Right lobe of liver (tissue), 4 donors: ENCODE data around the gene PLCD1.

Experiments
- POLR2A ChIP-seq: fragments of 450-650 bp; IDR thresholded peaks from one replicate; pipeline ENCODE4 v1.6.1; 2017; ENCODE audit warnings: antibody characterized with exemption, mild to moderate bottlenecking
- TF ChIP-seq, protein P1 (sequence below), 4 donors: fragments of 200-600 bp in 3 of 4; fragments of 450-650 bp in 1 of 4; IDR thresholded peaks; one replicate each; pipeline versions ENCODE4 v1.5.1 to v1.8.0; 2016 to 2022; ENCODE audit warnings: antibody characterized with exemption in 4 of 4, mild to moderate bottlenecking in 2 of 4
- donor health status: DM: no; HTN: no; CAD: no.
- donor health status: DM: no; HTN: no; CAD: no.
- donor health status: DM: no; HTN: yes; CAD: no.

- TF ChIP-seq, protein P1, sequence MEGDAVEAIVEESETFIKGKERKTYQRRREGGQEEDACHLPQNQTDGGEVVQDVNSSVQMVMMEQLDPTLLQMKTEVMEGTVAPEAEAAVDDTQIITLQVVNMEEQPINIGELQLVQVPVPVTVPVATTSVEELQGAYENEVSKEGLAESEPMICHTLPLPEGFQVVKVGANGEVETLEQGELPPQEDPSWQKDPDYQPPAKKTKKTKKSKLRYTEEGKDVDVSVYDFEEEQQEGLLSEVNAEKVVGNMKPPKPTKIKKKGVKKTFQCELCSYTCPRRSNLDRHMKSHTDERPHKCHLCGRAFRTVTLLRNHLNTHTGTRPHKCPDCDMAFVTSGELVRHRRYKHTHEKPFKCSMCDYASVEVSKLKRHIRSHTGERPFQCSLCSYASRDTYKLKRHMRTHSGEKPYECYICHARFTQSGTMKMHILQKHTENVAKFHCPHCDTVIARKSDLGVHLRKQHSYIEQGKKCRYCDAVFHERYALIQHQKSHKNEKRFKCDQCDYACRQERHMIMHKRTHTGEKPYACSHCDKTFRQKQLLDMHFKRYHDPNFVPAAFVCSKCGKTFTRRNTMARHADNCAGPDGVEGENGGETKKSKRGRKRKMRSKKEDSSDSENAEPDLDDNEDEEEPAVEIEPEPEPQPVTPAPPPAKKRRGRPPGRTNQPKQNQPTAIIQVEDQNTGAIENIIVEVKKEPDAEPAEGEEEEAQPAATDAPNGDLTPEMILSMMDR (IDR thresholded peaks at IDR 0.05) = no peak
- TF ChIP-seq POLR2A = no peak
These were observed 22.9 kb downstream of the PLCD1 start for GRCh38 chr3:38006445-38006995.
